Activated CD8-positive, alpha-beta T cell treated with anti-CD3 and anti-CD28 coated beads, Interleukin-2, amount 10 ng/mL, durations not matched to agents 7 days and 5 days (primary cell): ENCODE data around the gene RETN. TPM values are rescaled to one million over a fixed set of nuclear protein-coding genes. Genes with fewer than 3 reads are reported as not detected.

Experiments used
- ATAC-seq: fragments of 150-1000 bp; cut with Tn5 transposase; one replicate; pipeline ENCODE4 v1.10.0; 2021; ENCODE audit warnings: moderate library complexity
- CTCF ChIA-PET: fragments of 350-600 bp; sonication (Branson Sonifier 250); formaldehyde crosslinking; loops from one replicate; lab custom pipeline; 2021; ENCODE audit warnings: antibody characterized with exemption; lab: Charles Lee
- POLR2A ChIA-PET: fragments of 350-600 bp; sonication (Branson Sonifier 250); formaldehyde crosslinking; loops from one replicate; lab custom pipeline; 2021; ENCODE audit warnings: antibody characterized with exemption; lab: Charles Lee
- DNase-seq: peaks from one replicate; pipeline ENCODE4 v3.0.0-alpha.2; 2020
- H3K27ac Mint-ChIP-seq: one replicate; pipeline ENCODE4 v1.8.0; 2021; ENCODE audit warnings: mild to moderate bottlenecking, mixed read lengths
- H3K27me3 Mint-ChIP-seq: one replicate; pipeline ENCODE4 v1.8.0; 2021; ENCODE audit warnings: low read depth, mixed read lengths
- H3K36me3 Mint-ChIP-seq: one replicate; pipeline ENCODE4 v1.8.0; 2021; ENCODE audit warnings: low read depth, mixed read lengths
- H3K4me1 Mint-ChIP-seq: one replicate; pipeline ENCODE4 v1.8.0; 2021; ENCODE audit warnings: low read depth, mixed read lengths
- H3K4me3 Mint-ChIP-seq: one replicate; pipeline ENCODE4 v1.8.0; 2021; ENCODE audit warnings: mild to moderate bottlenecking, mixed read lengths
- H3K9me3 Mint-ChIP-seq: one replicate; pipeline ENCODE4 v1.8.0; 2022; ENCODE audit warnings: mixed read lengths; ENCODE audit not compliant: insufficient read depth
- total RNA-seq, 2 experiments: library from RNA; stranded (reverse); gene quantifications; one replicate each; pipeline ENCODE4 v1.2.3, GENCODE V29; 2021

Gene RETN
- total RNA-seq, 2 experiments from 2014 or later: 2.2 to 3.0 TPM

- CTCF ChIA-PET: interaction anchor here (0.5 to 2.6 kb wide), 11 partner anchors 19 to 276 kb away, joined by 3 to 20 read pairs (median 4); partner anchors contain the start of gene TRAPPC5
- ATAC-seq: peak; percentile 99
- Mint-ChIP-seq H3K36me3 (peaks cover 26% of the 10 kb centered on the region), H3K27me3 (no peaks in the 10 kb centered on the region), H3K4me1 (peaks cover 35% of the 10 kb centered on the region), H3K9me3 (no peaks in the 10 kb centered on the region), H3K4me3 (peak within 1 kb of the TSS; percentile 94), H3K27ac (peak within 1 kb of the TSS; percentile 98)
- DNase-seq: peak; percentile 97
- POLR2A ChIA-PET: interaction anchor here (0.6 to 2.0 kb wide), 23 partner anchors 8 to 291 kb away, joined by 3 to 13 read pairs (median 4); partner anchors contain the start of genes ARHGEF18, CLEC4M, MCEMP1 and MCOLN1
Observed at GRCh38 chr19:7629347-7630054, 39.3 kb upstream of the RETN start, which contains the start of the genes PET100 and XAB2. Gene PET100, plus strand, starts transcription at chr19:7629793. Its CDS starts 41 bp downstream, at chr19:7629834. Gene XAB2, minus strand, starts transcription at chr19:7629545. Its CDS starts 18 bp downstream, at chr19:7629527.

DNA sequence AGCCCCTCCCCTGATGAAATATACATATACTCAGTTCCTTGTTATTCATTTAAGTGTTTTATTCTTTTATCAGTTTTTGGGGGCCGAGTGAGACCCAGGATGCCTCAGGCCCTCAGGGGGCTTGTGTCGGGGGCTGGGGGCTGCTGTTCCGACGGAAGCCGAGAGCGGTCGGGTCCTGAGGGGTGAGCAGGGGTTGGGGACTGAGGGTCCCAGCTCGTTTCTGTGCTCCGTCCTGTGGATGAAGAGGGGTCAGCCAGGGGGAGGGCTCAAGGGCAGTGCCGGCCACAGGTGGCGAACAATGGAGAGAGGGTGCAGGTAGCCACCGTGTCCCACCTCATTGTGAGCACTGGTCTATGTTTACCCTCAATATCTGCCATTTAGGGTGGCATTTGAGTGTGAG lies 37.3 kb upstream of the RETN start:
- Mint-ChIP-seq H3K36me3 (peaks cover 21% of the 10 kb centered on the region), H3K27me3 (no peaks in the 10 kb centered on the region), H3K9me3 (no peaks in the 10 kb centered on the region), H3K4me1 (peaks cover 43% of the 10 kb centered on the region), H3K27ac (no peak overlapping the region), H3K4me3 (no peak overlapping the region)
- DNase-seq (no peak), ATAC-seq (no peak)
- ChIA-PET POLR2A (interaction anchor here (2.0 kb wide), 1 partner anchor 17 kb away, joined by 6 read pairs; no protein-coding TSS in a partner anchor), CTCF (interaction anchor here (1.2 to 2.6 kb wide), 2 partner anchors 21 to 63 kb away, joined by 3 to 13 read pairs; no protein-coding TSS in a partner anchor)

- ATAC-seq (no peak), DNase-seq (no peak)
- CTCF ChIA-PET: interaction anchor here (1.2 kb wide), 1 partner anchor 64 kb away, joined by 3 read pairs; no protein-coding TSS in a partner anchor
- H3K36me3 Mint-ChIP-seq: peaks cover 15% of the 10 kb centered on the region
- H3K27ac Mint-ChIP-seq: peak overlapping the region; percentile 60
- H3K4me3 Mint-ChIP-seq: no peak overlapping the region
- no peaks in the 10 kb centered on the region for H3K9me3 Mint-ChIP-seq
- POLR2A ChIA-PET: no interaction called here
- H3K4me1 Mint-ChIP-seq: peaks cover 49% of the 10 kb centered on the region
- H3K27me3 Mint-ChIP-seq: no peaks in the 10 kb centered on the region
Observed at GRCh38 chr19:7632340-7633203, 36.3 kb upstream of the RETN start.

GRCh38 chr19:7633698-7634097 lies 35.2 kb upstream of the RETN start, which contains the start of gene PCP2:
Gene PCP2, minus strand, starts transcription at chr19:7633719. Its CDS starts 262 bp downstream, at chr19:7633457.
- ATAC-seq (no peak), DNase-seq (no peak)
- ChIA-PET CTCF (interaction anchor here (0.6 kb wide), 1 partner anchor 19 kb away, joined by 3 read pairs; no protein-coding TSS in a partner anchor), POLR2A (no interaction called here)
- Mint-ChIP-seq H3K27me3 (no peaks in the 10 kb centered on the region), H3K36me3 (peaks cover 15% of the 10 kb centered on the region), H3K9me3 (no peaks in the 10 kb centered on the region), H3K4me3 (no peak within 1 kb of the TSS), H3K27ac (peak within 1 kb of the TSS; percentile 60), H3K4me1 (peaks cover 47% of the 10 kb centered on the region)

GRCh38 chr19:7635670-7636069 lies 33.2 kb upstream of the RETN start:
- peak overlapping the region; percentile 29 for H3K4me3 Mint-ChIP-seq
- H3K9me3 Mint-ChIP-seq: no peaks in the 10 kb centered on the region
- ATAC-seq (no peak), DNase-seq (no peak)
- peak overlapping the region; percentile 92 for H3K27ac Mint-ChIP-seq
- ChIA-PET POLR2A (interaction anchor here (0.6 kb wide), 1 partner anchor 25 kb away, joined by 3 read pairs; no protein-coding TSS in a partner anchor), CTCF (interaction anchor here (0.8 to 1.6 kb wide), 3 partner anchors 17 to 67 kb away, joined by 3 to 9 read pairs (median 3); partner anchors contain the start of gene TRAPPC5)
- peaks cover 47% of the 10 kb centered on the region for H3K4me1 Mint-ChIP-seq
- H3K27me3 Mint-ChIP-seq: no peaks in the 10 kb centered on the region
- peaks cover 25% of the 10 kb centered on the region for H3K36me3 Mint-ChIP-seq

DNA sequence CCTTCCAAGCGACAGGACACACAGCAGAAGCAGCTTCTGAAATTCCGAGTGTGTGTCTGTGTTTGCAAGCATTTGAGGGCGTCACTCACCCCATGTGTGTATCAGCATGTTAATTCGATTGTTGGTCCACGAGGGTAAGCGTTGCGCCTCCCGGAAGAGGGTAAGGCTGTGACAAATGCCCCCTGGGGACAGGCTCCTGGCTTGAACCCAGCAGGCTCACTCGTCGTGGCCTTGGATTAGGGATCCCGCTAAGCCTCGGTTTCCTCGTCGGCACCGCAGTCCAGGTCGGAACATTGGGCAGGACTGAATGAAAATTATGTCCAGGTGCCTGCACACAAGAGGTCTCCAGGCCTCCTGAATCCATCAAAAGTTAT lies 32.5 kb upstream of the RETN start:
- DNase-seq: no peak
- Mint-ChIP-seq H3K4me3 (peak overlapping the region; percentile 80), H3K36me3 (peaks cover 25% of the 10 kb centered on the region), H3K9me3 (no peaks in the 10 kb centered on the region), H3K4me1 (peaks cover 43% of the 10 kb centered on the region), H3K27ac (peak overlapping the region; percentile 92), H3K27me3 (no peaks in the 10 kb centered on the region)
- ChIA-PET POLR2A (interaction anchor here (0.6 kb wide), 1 partner anchor 24 kb away, joined by 3 read pairs; no protein-coding TSS in a partner anchor), CTCF (interaction anchor here (1.3 to 1.6 kb wide), 2 partner anchors 16 to 45 kb away, joined by 3 to 9 read pairs; partner anchors contain the start of gene TRAPPC5)
- no peak for ATAC-seq

GRCh38 chr19:7636691-7637373 lies 32.0 kb upstream of the RETN start, which contains the start of gene STXBP2:
Gene STXBP2, plus strand, starts transcription at chr19:7637110. Its CDS starts 40 bp downstream, at chr19:7637150.
- ATAC-seq (peak; percentile 93), DNase-seq (peak; percentile 94)
- no peaks in the 10 kb centered on the region for H3K9me3 Mint-ChIP-seq
- POLR2A ChIA-PET: interaction anchor here (0.9 to 1.5 kb wide), 5 partner anchors 8 to 69 kb away, joined by 3 to 5 read pairs (median 3); partner anchors contain the start of genes MCEMP1 and RETN
- H3K36me3 Mint-ChIP-seq: peaks cover 22% of the 10 kb centered on the region
- CTCF ChIA-PET: interaction anchor here (1.0 to 2.9 kb wide), 4 partner anchors 15 to 164 kb away, joined by 3 to 15 read pairs (median 3); partner anchors contain the start of gene TRAPPC5
- peak within 1 kb of the TSS; percentile 80 for H3K4me3 Mint-ChIP-seq
- H3K27me3 Mint-ChIP-seq: no peaks in the 10 kb centered on the region
- H3K27ac Mint-ChIP-seq: peak within 1 kb of the TSS; percentile 92
- peaks cover 40% of the 10 kb centered on the region for H3K4me1 Mint-ChIP-seq

DNA sequence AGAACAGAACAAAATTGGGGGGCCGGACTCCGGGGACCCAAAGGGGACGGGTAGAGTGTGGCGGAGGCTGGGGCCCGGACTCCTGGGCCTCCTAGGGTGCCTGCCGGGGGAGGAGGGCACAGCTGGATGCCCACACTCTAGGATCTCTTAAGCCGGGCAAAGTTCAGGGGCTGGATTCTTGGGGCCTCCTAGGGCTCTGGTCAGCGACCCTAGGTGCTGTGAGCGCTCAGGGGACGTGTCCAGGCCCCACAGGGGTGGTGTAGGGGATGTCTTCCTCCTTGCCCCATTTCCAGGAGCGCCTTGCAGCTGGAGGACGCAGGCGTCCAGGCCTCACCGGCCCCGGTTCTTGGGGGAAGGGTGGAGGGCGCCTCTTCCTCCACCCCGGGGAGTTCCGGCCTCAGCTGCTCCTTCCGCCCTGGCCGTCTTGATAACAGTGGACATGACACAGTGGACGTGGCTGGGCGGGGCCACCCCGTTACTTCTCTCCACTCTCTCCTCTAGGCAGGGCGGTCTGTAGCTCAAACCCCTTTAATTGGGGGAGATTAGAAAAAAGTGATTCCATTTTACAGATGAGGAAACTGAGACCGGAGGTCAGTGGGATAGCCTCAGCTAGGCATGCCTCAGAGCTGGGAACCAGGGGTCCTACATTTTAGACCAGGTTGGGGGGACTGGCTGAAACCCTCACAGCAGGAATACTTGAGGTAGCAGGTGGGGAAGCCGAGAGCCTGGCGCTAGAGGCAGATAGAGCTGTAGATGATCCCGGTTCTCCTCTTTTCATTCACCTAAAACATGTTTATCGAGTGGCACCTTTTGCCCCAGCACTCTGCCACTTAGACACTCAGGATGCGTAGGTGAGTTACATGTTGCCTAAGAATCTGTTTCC lies 31.2 kb upstream of the RETN start:
- no peaks in the 10 kb centered on the region for H3K9me3 Mint-ChIP-seq
- ChIA-PET CTCF (interaction anchor here (1.0 to 2.9 kb wide), 4 partner anchors 14 to 163 kb away, joined by 3 to 15 read pairs (median 3); partner anchors contain the start of gene TRAPPC5), POLR2A (interaction anchor here (0.9 to 2.0 kb wide), 8 partner anchors 8 to 69 kb away, joined by 3 to 13 read pairs (median 4); partner anchors contain the start of genes MCEMP1, PET100, RETN and XAB2)
- peak; percentile 29 for DNase-seq
- H3K4me3 Mint-ChIP-seq: peak overlapping the region; percentile 80
- H3K36me3 Mint-ChIP-seq: peaks cover 19% of the 10 kb centered on the region
- ATAC-seq: peak; percentile 38
- H3K4me1 Mint-ChIP-seq: peaks cover 40% of the 10 kb centered on the region
- no peaks in the 10 kb centered on the region for H3K27me3 Mint-ChIP-seq
- H3K27ac Mint-ChIP-seq: peak overlapping the region; percentile 92

DNA sequence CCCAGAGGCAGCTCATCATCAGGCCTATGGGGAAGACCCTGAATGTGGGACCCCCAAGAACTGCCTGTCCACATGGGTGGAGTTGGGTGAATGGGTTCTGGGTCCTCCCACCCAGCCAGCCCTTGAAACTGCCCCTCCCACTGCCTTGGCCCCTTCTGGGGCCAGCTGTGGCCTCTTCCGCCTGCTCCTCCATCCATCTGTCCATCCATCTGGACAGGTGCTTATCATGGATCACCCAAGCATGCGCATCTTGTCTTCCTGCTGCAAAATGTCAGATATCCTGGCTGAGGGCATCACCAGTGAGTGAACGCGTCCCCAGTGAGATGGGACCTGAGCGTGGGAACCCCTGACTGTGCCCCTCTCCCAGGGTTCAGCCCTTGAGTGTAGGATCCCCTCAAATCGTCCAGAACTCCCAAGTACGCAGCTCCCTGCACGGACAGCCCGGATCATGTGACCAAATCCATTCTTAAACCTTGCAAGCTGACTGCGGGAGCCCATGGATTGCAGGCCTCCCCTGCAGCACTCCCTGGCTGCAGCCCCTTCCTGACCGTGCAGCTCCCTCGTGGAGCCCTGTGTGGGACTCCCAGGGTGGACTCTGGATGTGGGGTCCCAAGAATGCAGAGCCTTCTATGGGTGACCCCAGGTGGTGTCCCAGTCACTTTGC lies 29.9 kb upstream of the RETN start:
- Mint-ChIP-seq H3K36me3 (peaks cover 25% of the 10 kb centered on the region), H3K4me3 (peak overlapping the region; percentile 34), H3K9me3 (no peaks in the 10 kb centered on the region), H3K27me3 (no peaks in the 10 kb centered on the region), H3K4me1 (peaks cover 43% of the 10 kb centered on the region), H3K27ac (peak overlapping the region; percentile 72)
- POLR2A ChIA-PET: interaction anchor here (2.0 kb wide), 1 partner anchor 9 kb away, joined by 13 read pairs; the partner anchor contains the start of genes PET100 and XAB2
- CTCF ChIA-PET: interaction anchor here (2.9 kb wide), 1 partner anchor 13 kb away, joined by 15 read pairs; no protein-coding TSS in a partner anchor
- no peak for ATAC-seq
- DNase-seq: no peak
